ENCODE results near the gene ATF4.
"Not testable (repeated sequence)": the region's sequence is repeated elsewhere in the genome, so short reads cannot be mapped to it uniquely, and the experiment has no call there.

The ATF4 gene

GRCh38 chr22:39510529-39511149 is 9.7 kb upstream of the ATF4 start:
- DNase-seq, result no peak

GRCh38 chr22:39511226-39511625 is 9.1 kb upstream of the ATF4 start:
- no peak for DNase-seq

- no peak for DNase-seq
Observed at GRCh38 chr22:39512026-39512425, 8.3 kb upstream of the ATF4 start.

GRCh38 chr22:39513791-39514190 is 6.6 kb upstream of the ATF4 start:
- DNase-seq, result no peak

GRCh38 chr22:39514373-39514973 is 5.9 kb upstream of the ATF4 start:
- DNase-seq, result peak in 36 of 58 donors; percentile 10 to 83 (median 34)

- no peak for DNase-seq
Observed at GRCh38 chr22:39515266-39516050, 4.9 kb upstream of the ATF4 start.

DNA sequence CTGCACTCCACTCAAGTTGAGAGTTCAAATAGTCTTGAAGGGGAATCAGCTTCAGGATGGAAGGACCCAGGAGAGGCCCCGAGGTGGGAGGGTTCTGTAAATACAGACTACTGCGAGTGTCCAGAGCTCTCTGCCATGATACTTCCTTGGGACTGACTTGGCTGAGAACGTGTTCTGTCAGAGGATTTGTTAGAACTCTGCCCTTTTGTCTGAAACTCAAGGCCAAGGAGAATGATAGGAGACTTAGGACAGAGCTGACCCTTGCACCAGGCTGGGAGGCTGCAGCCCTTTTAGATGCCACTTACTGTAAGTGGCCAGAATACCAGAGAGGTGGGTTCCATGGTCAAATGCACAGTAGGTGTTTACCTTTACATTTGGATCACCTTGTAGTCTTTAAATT is 2.9 kb upstream of the ATF4 start:
- no peak for DNase-seq

DNA sequence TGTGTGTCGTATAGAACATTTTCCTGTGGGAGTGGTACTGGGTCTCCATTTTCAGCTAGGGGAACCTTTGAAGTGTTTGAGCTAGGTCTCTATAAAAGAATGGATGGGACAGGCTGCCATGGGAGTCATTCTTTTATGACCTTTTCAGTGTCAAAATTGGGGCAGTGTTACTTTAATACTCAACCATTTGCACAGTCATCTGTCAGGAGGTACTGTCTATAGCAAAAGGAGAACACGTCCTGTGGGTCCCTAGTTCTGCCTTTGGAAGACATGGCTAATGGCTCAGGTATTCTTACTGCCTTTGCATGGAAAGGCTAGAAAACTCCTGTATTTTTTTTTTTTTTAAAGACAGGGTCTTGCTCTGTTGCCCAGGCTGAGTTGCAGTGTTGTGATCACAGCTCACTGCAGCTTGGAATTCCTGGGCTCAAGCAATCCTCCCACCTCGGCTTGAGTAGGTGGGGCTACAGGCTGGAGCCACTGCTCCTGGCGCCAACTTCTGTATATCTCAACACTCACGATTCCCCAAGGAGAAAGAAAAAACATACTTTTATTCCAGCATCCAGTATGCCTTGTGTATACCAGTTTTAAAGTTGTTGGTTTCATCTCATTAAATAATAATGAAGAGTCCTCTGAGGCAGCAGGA is 2.1 kb upstream of the ATF4 start:
- no peak for DNase-seq

DNA sequence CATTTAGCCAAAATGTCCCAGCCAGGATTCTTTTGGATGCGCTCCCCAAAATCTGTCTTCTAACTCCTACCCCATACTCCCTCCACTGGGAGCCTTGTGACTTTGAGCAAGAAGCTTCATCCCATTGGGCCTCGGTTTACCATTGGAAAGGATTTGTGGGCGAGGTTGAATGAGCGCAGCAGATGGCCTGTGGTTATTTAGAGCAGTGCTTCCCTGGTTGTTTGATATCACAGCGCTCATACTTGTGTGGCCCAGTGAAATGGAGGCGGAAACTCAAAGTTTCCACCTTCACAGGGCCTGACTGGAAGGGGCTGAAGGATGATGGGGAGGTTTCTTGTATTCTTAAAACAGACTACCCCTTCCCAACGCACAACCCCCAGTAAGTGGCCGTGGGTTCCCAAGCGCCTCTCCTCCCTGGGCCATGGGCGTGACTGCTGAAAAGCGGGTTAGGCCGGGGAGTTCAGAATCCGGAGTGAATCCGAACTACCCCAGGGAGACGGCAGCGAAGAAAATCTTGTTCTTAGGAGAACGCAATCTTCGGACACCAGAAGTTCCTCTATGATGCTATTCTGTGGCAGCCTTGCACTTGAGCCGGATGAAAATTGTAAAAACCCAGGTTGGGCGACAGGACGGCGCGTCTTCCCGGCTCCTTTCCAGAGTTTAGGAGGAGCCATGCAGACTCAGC is 1.2 kb upstream of the ATF4 start:
- DNase-seq, result peak in 8 of 58 donors; percentile 25 to 62 (median 41)

DNA sequence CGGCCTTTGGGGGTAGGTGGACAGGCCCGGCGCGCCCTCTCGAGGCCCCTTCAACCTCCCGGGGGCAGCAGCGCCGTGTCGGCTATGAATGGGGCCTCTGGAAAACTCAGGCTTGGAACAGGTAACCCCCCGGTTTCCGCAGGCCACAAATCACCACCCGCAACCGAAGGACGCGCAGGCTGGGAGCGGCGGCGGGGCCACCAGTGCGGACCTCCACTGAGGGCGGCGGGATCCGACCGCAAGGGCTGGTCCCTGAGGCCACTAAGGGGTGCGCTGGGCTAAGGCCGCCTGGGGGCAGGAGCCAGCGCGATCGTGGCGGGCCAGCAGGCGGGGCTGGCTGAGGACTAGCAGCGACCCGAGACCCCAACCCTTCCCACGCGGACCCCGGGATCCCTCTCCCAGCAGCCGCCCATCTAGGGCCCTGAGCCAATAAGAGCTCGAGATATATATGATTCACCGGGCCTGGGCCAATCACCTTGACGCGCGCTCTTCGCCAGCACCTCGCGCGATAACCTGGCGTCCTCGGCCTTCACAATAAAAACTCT is 609 bp upstream of the ATF4 start:
- peak in 50 of 58 donors; percentile 47 to 97 (median 91) for DNase-seq

- peak in 2 of 58 donors; percentile 64 to 65 for DNase-seq
Observed at GRCh38 chr22:39521106-39521885, 934 bp downstream of the ATF4 start.

GRCh38 chr22:39522091-39522490 is 1.7 kb downstream of the ATF4 start:
- DNase-seq, result not testable (repeated sequence)

DNA sequence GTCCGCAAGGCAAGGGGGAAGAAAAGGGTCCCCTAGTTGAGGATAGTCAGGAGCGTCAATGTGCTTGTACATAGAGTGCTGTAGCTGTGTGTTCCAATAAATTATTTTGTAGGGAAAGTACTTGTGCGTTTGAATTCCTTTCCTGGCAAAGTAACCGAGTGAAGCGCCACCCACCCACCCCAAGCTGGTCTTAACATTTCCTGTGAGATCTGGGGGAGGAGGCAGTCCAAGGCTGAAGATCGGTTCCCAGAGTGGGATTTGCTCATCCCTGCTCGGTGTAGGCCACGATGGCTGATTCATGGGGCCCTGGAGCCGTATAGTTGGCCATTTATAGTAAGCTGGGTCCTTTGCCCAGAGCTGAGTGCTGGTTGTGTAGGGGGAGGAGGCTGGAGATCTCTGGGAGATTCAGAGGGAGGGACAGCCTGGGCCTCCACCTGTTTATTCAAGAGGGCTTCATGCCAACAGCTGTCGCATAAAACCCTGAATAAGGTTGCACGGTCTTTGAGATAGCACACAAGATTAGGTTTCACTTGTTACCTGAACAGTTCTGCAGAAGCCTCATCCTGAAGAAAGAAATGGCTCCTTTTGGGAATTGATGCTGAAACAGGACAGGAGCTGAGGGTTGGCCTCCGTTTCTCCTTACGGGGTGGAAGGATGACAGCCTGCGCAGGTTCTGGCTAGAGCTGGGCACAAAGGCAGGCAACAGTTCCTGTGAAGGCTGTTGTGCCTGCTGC is 2.4 kb downstream of the ATF4 start:
- DNase-seq, result peak in 33 of 58 donors; percentile 23 to 77 (median 50)

DNA sequence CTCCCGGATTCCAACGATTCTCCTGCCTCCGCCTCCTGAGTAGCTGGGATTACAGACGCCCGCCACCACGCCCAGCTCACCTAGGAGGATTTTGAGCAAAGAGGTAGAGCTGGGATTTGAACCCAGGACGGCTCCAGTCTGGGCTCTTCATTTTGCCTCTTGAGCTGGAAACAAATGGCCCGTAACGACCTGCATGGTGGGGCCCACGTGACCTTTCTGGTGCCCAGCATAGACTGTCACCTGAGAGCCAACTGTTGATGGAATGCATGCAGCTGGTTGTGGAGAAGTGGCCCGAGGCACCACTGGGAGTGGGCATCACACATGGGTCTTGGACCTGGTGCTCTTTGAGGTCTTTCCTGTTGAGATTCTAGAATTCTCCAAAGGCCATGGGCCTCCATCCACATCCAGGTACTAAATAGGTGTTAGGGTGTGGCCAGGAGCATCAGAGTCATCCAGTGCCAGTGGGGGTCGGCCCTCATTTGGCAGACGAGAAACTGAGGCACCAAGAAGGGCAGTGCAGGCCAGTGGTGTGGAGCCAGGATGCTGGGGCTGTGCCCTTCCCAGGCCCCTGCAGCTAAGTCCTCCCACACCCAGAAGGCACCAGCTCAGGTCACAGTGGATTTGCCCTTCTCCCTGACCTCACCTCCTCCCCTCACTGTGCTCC is 3.9 kb downstream of the ATF4 start:
- no peak for DNase-seq

- no peak for DNase-seq
Observed at GRCh38 chr22:39524753-39525657, 4.6 kb downstream of the ATF4 start.

GRCh38 chr22:39525658-39525975 is 5.3 kb downstream of the ATF4 start:
- DNase-seq, result no peak

- DNase-seq, result no peak
Observed at GRCh38 chr22:39526736-39527171, 6.4 kb downstream of the ATF4 start.

DNA sequence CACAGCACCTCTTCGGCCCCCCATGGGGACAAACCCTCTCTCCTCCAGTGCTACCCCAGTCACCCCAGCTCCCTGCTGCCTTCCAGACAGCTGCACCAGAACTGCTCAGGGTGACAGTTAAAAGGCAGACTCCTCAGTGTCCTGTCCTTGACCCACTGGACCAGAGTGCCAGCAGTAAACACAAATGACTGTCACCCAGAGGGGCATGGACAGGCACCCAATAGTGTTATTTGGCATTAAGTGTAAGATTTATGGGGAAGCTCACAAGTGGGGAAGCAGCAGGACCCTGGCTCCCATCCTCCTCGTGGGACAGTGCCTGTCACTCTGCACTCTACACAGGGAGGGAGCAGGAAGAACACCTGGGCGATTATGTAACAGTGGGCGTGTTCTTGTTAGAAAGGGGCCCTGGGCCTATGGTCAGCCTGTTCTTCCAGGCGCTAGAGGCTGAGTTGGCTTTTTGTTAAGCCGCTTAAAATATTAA is 7.2 kb downstream of the ATF4 start:
- DNase-seq, result no peak

Data from anterior cingulate cortex (tissue), 58 donors.